Tibial artery (tissue), 4 donors: ENCODE data around the gene MFN1.

Experiments
- DNase-seq, 2 donors: peaks; one replicate each; pipeline ENCODE4 v3.0.0-alpha.2; 2019
- H3K27ac ChIP-seq, 2 donors: fragments of 200-600 bp; sonication (generic) in 1 of 2; 1 replicate in 1 of 2; 2 replicates in 1 of 2; pipeline ENCODE4 v1.5.1; 2018 to 2019; ENCODE audit warnings: mild to moderate bottlenecking in 1 of 2
- H3K27me3 ChIP-seq, 2 donors: fragments of 200-600 bp; sonication (generic) in 1 of 2; one replicate each; pipeline versions ENCODE4 v1.5.1 to v1.6.0; 2016 to 2019
- H3K36me3 ChIP-seq, 3 donors: fragments of 200-600 bp; sonication (generic) in 2 of 3; one replicate each; pipeline ENCODE4 v1.5.1; 2016 to 2019; ENCODE audit warnings: mild to moderate bottlenecking in 2 of 3
- H3K4me1 ChIP-seq, 4 donors: fragments of 200-600 bp; sonication (generic) in 2 of 4; 1 replicate in 3 of 4; 2 replicates in 1 of 4; pipeline ENCODE4 v1.5.1; 2016 to 2019
- H3K4me3 ChIP-seq, 2 donors: fragments of 200-600 bp; sonication (generic) in 1 of 2; 1 replicate in 1 of 2; 2 replicates in 1 of 2; pipeline ENCODE4 v1.5.1; 2018 to 2019; ENCODE audit warnings: mild to moderate bottlenecking in 2 of 2
- H3K9me3 ChIP-seq, 3 donors: fragments of 200-600 bp; sonication (generic) in 1 of 3; one replicate each; pipeline ENCODE4 v1.5.1; 2016 to 2019
- intact Hi-C: fragments of 100-400 bp; cut with DNase I; formaldehyde crosslinking; loops from one replicate; pipeline ENCODE4 v1.15.0; 2023; ENCODE audit warnings: low total_unique reads
- TF ChIP-seq, protein P1 (sequence below), 2 experiments: fragments of 200-600 bp in 1 of 2; fragments of 450-650 bp in 1 of 2; IDR thresholded peaks; one replicate each; pipeline ENCODE4 v1.5.1; 2017 to 2019; ENCODE audit warnings: antibody characterized with exemption in 2 of 2, mild to moderate bottlenecking in 1 of 2, moderate library complexity in 1 of 2

The MFN1 gene

DNA sequence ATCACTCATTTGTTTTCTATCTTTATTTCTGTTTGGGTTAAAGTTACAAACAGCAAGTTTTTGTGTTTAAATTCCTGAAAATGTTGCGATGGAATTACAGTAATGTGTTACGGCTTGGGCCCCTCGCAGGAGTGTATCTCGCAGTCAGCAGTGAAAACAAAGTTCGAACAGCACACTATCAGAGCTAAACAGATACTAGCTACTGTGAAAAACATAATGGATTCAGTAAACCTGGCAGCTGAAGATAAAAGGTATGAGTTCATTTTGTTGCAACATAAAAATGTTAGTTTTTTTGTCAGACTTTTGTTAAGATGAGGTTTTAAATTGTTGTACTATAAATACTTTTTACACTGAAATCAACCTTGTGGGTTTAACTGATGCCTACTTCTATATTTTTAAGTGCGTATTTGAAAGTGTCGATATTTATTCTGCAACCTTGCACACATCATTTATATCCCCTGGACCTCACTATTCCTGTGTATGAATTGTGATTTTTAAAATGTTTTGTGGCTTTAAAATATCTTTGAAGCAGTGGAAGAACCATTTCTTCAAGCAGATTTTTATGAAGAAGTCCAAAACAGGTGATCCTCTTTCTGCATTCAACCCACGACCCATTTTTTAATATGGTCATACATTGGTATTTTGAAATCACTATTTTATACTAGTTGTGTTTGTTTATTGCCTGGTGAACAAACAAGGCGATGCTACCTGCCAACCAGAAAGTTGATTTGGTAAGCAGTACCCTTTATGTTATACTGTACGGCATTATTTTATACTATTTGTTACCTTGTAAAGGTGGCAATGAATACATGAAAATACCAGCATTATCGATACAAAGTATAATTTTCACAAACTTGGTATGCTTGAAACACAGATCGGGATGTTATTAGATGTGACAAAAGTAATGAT, 27.8 kb downstream of the MFN1 start:
- peaks cover 24 to 69% (median 53%) of the 10 kb centered on the region in 3 donors for H3K36me3 ChIP-seq
- DNase-seq: no peak
- TF ChIP-seq, protein P1, sequence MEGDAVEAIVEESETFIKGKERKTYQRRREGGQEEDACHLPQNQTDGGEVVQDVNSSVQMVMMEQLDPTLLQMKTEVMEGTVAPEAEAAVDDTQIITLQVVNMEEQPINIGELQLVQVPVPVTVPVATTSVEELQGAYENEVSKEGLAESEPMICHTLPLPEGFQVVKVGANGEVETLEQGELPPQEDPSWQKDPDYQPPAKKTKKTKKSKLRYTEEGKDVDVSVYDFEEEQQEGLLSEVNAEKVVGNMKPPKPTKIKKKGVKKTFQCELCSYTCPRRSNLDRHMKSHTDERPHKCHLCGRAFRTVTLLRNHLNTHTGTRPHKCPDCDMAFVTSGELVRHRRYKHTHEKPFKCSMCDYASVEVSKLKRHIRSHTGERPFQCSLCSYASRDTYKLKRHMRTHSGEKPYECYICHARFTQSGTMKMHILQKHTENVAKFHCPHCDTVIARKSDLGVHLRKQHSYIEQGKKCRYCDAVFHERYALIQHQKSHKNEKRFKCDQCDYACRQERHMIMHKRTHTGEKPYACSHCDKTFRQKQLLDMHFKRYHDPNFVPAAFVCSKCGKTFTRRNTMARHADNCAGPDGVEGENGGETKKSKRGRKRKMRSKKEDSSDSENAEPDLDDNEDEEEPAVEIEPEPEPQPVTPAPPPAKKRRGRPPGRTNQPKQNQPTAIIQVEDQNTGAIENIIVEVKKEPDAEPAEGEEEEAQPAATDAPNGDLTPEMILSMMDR (IDR thresholded peaks at IDR 0.05): no peak
- no peak overlapping the region for H3K4me3 ChIP-seq
- no peak overlapping the region for H3K27ac ChIP-seq
- H3K9me3 ChIP-seq: no peaks in the 10 kb centered on the region
- H3K27me3 ChIP-seq: no peaks in the 10 kb centered on the region
- intact Hi-C loops: no loop called here
- no peaks in the 10 kb centered on the region for H3K4me1 ChIP-seq

DNA sequence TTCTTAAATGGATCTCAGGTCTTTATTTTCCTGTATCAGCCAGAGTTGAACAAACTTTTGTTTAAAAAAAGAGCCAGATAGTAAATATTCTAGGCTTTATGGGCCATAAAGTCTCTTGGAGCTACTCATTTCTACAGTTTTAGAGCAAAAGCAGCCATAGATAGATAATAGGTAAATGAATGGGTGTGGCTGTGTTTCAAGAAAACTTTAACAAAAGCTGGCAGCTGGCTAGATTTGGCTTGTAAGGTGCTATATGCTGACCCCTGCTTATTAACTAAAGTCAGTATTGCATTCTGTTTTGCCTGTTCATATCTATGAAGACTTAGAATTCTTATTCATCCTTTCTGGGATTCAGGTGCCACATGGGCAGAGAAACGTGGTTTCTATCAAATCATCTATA, 29.0 kb downstream of the MFN1 start:
- H3K27me3 ChIP-seq: no peaks in the 10 kb centered on the region
- H3K27ac ChIP-seq: no peak overlapping the region

DNA sequence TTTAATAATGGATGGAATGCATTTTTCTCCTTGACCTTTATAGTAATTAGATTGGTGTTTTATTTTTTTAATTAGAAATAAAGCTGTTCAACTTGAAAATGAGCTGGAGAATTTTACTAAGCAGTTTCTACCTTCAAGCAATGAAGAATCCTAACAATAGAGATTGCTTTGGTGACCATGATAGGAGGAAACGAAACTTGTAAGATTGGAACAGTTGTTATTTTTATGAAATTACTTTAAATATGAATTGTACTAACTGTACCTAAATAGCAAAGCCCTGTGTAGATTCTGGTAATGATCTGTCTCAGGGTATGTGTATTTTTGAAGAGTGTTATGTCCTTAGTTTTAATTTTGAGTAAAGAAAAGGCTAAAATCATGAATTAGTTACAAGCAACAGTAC, 44.4 kb downstream of the MFN1 start:
- TF ChIP-seq, protein P1 (IDR thresholded peaks at IDR 0.05): no peak
- Histone ChIP-seq H3K9me3 (no peaks in the 10 kb centered on the region), H3K4me1 (no peaks in the 10 kb centered on the region), H3K4me3 (no peak overlapping the region), H3K36me3 (peaks cover 39 to 73% (median 44%) of the 10 kb centered on the region in 3 donors), H3K27me3 (no peaks in the 10 kb centered on the region), H3K27ac (peak overlapping the region in 1 of 2 donors; percentile 15)
- no peak for DNase-seq
- intact Hi-C loops: no loop called here

More for the DNA sequence above, 29.0 kb downstream of the MFN1 start:
- H3K4me1 ChIP-seq: no peaks in the 10 kb centered on the region
- no peaks in the 10 kb centered on the region for H3K9me3 ChIP-seq
- TF ChIP-seq, protein P1 (IDR thresholded peaks at IDR 0.05): no peak
- no peak for DNase-seq
- intact Hi-C loops: no loop called here
- H3K36me3 ChIP-seq: peaks cover 18 to 75% (median 58%) of the 10 kb centered on the region in 3 donors
- no peak overlapping the region for H3K4me3 ChIP-seq

DNA sequence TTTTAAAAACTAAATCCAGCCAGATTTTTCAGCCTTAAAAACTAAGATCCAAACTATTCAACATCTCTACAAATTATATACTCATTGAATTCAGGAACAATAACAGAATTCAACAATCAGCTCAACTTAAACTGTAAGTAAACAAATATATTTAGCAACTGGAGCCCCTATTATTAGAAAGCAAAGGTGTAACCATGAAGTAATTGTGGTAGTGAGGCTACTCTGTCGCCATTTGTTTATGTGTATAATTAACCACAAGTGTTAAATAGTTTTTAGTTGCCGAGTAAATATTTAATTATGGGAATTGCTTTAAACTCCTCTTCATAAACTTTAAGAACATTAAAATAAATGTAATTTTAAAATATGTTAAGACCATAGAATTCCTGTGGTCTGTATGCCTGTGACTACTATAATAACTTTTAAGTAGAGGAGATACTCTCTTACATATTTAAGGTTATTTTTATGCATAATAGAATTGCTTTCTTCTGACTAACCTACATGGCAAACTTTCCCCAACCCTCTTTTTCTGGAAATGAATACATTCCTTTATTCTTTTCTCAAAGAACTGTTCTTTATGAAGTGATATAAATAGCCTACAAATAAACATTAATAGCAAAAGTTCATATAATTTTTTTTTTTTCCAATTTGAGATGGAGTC, 51.2 kb downstream of the MFN1 start:
- no peaks in the 10 kb centered on the region for H3K9me3 ChIP-seq
- peaks cover 0 to 7% (median 0%) of the 10 kb centered on the region in 4 donors for H3K4me1 ChIP-seq
- H3K36me3 ChIP-seq: peaks cover 24 to 49% (median 36%) of the 10 kb centered on the region in 3 donors
- H3K27ac ChIP-seq: no peak overlapping the region
- no peak overlapping the region for H3K4me3 ChIP-seq
- intact Hi-C loops: no loop called here
- no peaks in the 10 kb centered on the region for H3K27me3 ChIP-seq
- TF ChIP-seq, protein P1 (IDR thresholded peaks at IDR 0.05): no peak
- no peak for DNase-seq

DNA sequence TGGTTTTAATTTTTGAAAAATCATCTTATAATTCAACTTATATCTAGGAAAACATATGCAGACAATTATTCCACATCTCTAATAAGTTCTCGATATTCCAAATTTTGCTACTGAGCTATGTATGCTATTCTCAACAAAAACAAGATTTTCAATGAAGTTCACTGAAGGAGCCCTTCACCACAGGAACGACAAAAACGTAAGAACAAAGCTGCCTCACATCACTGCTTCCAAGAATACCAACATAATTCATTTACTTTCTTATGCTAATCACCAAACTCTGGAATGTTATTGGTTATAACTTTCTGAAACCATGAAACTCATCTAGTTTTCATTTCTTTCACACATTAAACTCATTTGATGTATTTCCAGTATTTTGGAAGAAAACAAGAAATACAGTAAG, 54.1 kb downstream of the MFN1 start:
- Histone ChIP-seq H3K27ac (no peak overlapping the region), H3K27me3 (no peaks in the 10 kb centered on the region), H3K4me3 (no peak overlapping the region), H3K9me3 (no peaks in the 10 kb centered on the region), H3K36me3 (peaks cover 21 to 53% (median 36%) of the 10 kb centered on the region in 3 donors), H3K4me1 (peaks cover 0 to 7% (median 0%) of the 10 kb centered on the region in 4 donors)
- intact Hi-C loops: no loop called here
- DNase-seq: no peak
- TF ChIP-seq, protein P1 (IDR thresholded peaks at IDR 0.05): no peak
